Stimulated activated CD4-positive, alpha-beta T cell treated with anti-CD3 and anti-CD28 coated beads, Interleukin-12 subunit alpha, Interleukin-12 subunit beta, amount 100 ng/mL, for 48 hours (primary cell): ENCODE data around the gene TTLL11.

ENCODE experiments used
- DNase-seq, 3 donors: peaks; one replicate each; pipeline ENCODE4 v3.0.0-alpha.2; 2020; ENCODE audit warnings: low read depth in 2 of 3, low spot score in 1 of 3

TTLL11 gene

GRCh38 chr9:121976751-121977150 lies 116.4 kb downstream of the TTLL11 start:
- DNase-seq, result no peak

GRCh38 chr9:121975801-121976277 lies 117.3 kb downstream of the TTLL11 start:
- DNase-seq, result no peak

GRCh38 chr9:121974421-121974820 lies 118.7 kb downstream of the TTLL11 start:
- no peak for DNase-seq

- DNase-seq, result no peak
Measured at GRCh38 chr9:121972501-121972981, 120.6 kb downstream of the TTLL11 start.

GRCh38 chr9:121968056-121968455 lies 125.1 kb downstream of the TTLL11 start:
- DNase-seq, result no peak

GRCh38 chr9:121966706-121967105 lies 126.4 kb downstream of the TTLL11 start:
- no peak for DNase-seq

- DNase-seq, result no peak
Measured at GRCh38 chr9:121963528-121963995, 129.5 kb downstream of the TTLL11 start.

- DNase-seq, result no peak
Measured at GRCh38 chr9:121962421-121962820, 130.7 kb downstream of the TTLL11 start.

GRCh38 chr9:121960665-121961064 lies 132.4 kb downstream of the TTLL11 start:
- DNase-seq, result no peak

- DNase-seq, result no peak
Measured at GRCh38 chr9:121958530-121958929, 134.6 kb downstream of the TTLL11 start.

- DNase-seq, result no peak
Measured at GRCh38 chr9:121956808-121957207, 136.3 kb downstream of the TTLL11 start.

- DNase-seq, result no peak
Measured at GRCh38 chr9:121955649-121956048, 137.5 kb downstream of the TTLL11 start.

GRCh38 chr9:121954477-121955140 lies 138.5 kb downstream of the TTLL11 start:
- no peak for DNase-seq

- no peak for DNase-seq
Measured at GRCh38 chr9:121952611-121953010, 140.5 kb downstream of the TTLL11 start.

GRCh38 chr9:121950866-121951265 lies 142.2 kb downstream of the TTLL11 start:
- no peak for DNase-seq

GRCh38 chr9:121950441-121950840 lies 142.7 kb downstream of the TTLL11 start:
- DNase-seq, result no peak

GRCh38 chr9:121949766-121950165 lies 143.3 kb downstream of the TTLL11 start:
- DNase-seq, result no peak

GRCh38 chr9:121949364-121949763 lies 143.7 kb downstream of the TTLL11 start:
- no peak for DNase-seq

GRCh38 chr9:121947775-121948174 lies 145.3 kb downstream of the TTLL11 start:
- DNase-seq, result no peak

- DNase-seq, result no peak
Measured at GRCh38 chr9:121946465-121946864, 146.6 kb downstream of the TTLL11 start.

- DNase-seq, result no peak
Measured at GRCh38 chr9:121945849-121946248, 147.3 kb downstream of the TTLL11 start.

- DNase-seq, result no peak
Measured at GRCh38 chr9:121945281-121945680, 147.8 kb downstream of the TTLL11 start.

GRCh38 chr9:121944711-121945191 lies 148.4 kb downstream of the TTLL11 start:
- DNase-seq, result no peak
